Endothelial cell of umbilical vein (primary cell): ENCODE results near the gene MICALL1. TPM values are rescaled to one million over a fixed set of nuclear protein-coding genes. Genes with fewer than 3 reads are reported as not detected.

ENCODE experiments used
- BruUV-seq: library from RNA; stranded (reverse); fragments of 400-500 nt; replicated peaks from 2 replicates; lab custom pipeline; 2021; lab: Mats Ljungman, UMichigan
- CTCF ChIA-PET: fragments of 300-600, 350-600 bp; sonication (Branson Sonifier 250); formaldehyde crosslinking; loops from one replicate; lab custom pipeline; 2021; ENCODE audit warnings: antibody characterized with exemption, inconsistent platforms; lab: Charles Lee
- POLR2A ChIA-PET: fragments of 300-600, 350-600 bp; sonication (Branson Sonifier 250); formaldehyde crosslinking; loops from one replicate; lab custom pipeline; 2021; ENCODE audit warnings: antibody characterized with exemption, inconsistent platforms; lab: Charles Lee
- DNase-seq: peaks from one replicate; pipeline ENCODE4 v3.0.0-alpha.2; 2011; ENCODE audit warnings: low read depth, low spot score
- FAIRE-seq: peaks from 2 replicates; lab custom pipeline; 2011; peaks lifted over from hg19 to GRCh38; lab: Jason Lieb, UNC
- H2AFZ ChIP-seq: 2 replicates; pipeline ENCODE4 v1.6.0; 2012; ENCODE audit warnings: low read depth, low read length, control low read depth, inconsistent platforms
- H3K27ac ChIP-seq: 2 replicates; pipeline ENCODE4 v1.5.1; 2011; ENCODE audit warnings: low read depth, mild to moderate bottlenecking, control low read depth, low read length, moderate library complexity; ENCODE audit not compliant: insufficient read depth
- H3K27me3 ChIP-seq, 2 experiments: 2 replicates each; pipeline versions ENCODE4 v1.6.0 to v1.6.1; 2011; ENCODE audit warnings: low read length in 2 of 2, mixed read lengths in 1 of 2; ENCODE audit not compliant: control insufficient read depth in 2 of 2, insufficient read depth in 2 of 2
- H3K36me3 ChIP-seq, 2 experiments: 2 replicates in 1 of 2; 3 replicates in 1 of 2; pipeline ENCODE4 v1.5.1; 2011; ENCODE audit warnings: low read length in 2 of 2, mild to moderate bottlenecking in 1 of 2, moderate library complexity in 1 of 2; ENCODE audit not compliant: control insufficient read depth in 2 of 2, insufficient read depth in 2 of 2; ENCODE audit errors: extremely low read depth in 1 of 2
- H3K4me1 ChIP-seq: 3 replicates; pipeline ENCODE4 v1.5.1; 2011; ENCODE audit warnings: mild to moderate bottlenecking, low read length; ENCODE audit not compliant: control insufficient read depth, insufficient read depth; ENCODE audit errors: extremely low read depth
- H3K4me2 ChIP-seq: 2 replicates; pipeline ENCODE4 v1.6.1; 2011; ENCODE audit warnings: low read length, control low read depth, mixed read lengths; ENCODE audit not compliant: insufficient read depth
- H3K4me3 ChIP-seq, 3 experiments: fragments of 200-600 bp in 1 of 3; sonication (generic), shearing (Covaris generic) in 1 of 3; replicated peaks in 1 of 3; 2 replicates each; pipeline ENCODE4 v1.5.1; 2011 to 2016; ENCODE audit warnings: control low read depth in 3 of 3, low read length in 3 of 3, mild to moderate bottlenecking in 2 of 3, inconsistent platforms in 1 of 3, low read depth in 1 of 3, moderate library complexity in 1 of 3; ENCODE audit not compliant: insufficient read depth in 1 of 3
- H3K79me2 ChIP-seq: 2 replicates; pipeline ENCODE4 v1.6.0; 2012; ENCODE audit warnings: low read length, inconsistent platforms; ENCODE audit not compliant: control insufficient read depth, insufficient read depth
- H3K9ac ChIP-seq: replicated peaks from 2 replicates; pipeline ENCODE3; 2011; ENCODE audit warnings: low read length, control low read depth; ENCODE audit not compliant: insufficient read depth; ENCODE audit errors: extremely low read depth
- H3K9me1 ChIP-seq: replicated peaks from 3 replicates; pipeline ENCODE4 v1.6.0; 2011; ENCODE audit warnings: mild to moderate bottlenecking, low read length; ENCODE audit not compliant: control insufficient read depth, insufficient read depth; ENCODE audit errors: extremely low read depth
- H3K9me3 ChIP-seq: replicated peaks from 2 replicates; pipeline ENCODE4 v1.5.1; 2012; ENCODE audit warnings: low read length, inconsistent platforms; ENCODE audit not compliant: control insufficient read depth, insufficient read depth
- H4K20me1 ChIP-seq: replicated peaks from 2 replicates; pipeline ENCODE3; 2011; ENCODE audit warnings: mild to moderate bottlenecking, low read length; ENCODE audit not compliant: control insufficient read depth, insufficient read depth; ENCODE audit errors: extremely low read depth
- CTCF ChIP-seq, 2 donors: IDR thresholded peaks; 1 replicate in 1 of 2; 2 replicates in 1 of 2; pipeline ENCODE4 v1.5.1; 2011; ENCODE audit warnings: low read length in 2 of 2, mild to moderate bottlenecking in 2 of 2, moderate library complexity in 2 of 2, control low read depth in 1 of 2, inconsistent platforms in 1 of 2, low read depth in 1 of 2; ENCODE audit not compliant: insufficient read depth in 1 of 2; ENCODE audit errors: extremely low read depth in 1 of 2
- EZH2 ChIP-seq: IDR thresholded peaks from 2 replicates; pipeline ENCODE4 v1.6.1; 2012; ENCODE audit warnings: borderline replicate concordance, low read depth, mild to moderate bottlenecking, moderate library complexity, low read length, inconsistent platforms; ENCODE audit not compliant: severe bottlenecking
- GATA2 ChIP-seq: IDR thresholded peaks from 2 replicates; pipeline ENCODE4 v1.7.0; 2011; ENCODE audit warnings: low read depth, mild to moderate bottlenecking, moderate library complexity, mixed read lengths, low read length; ENCODE audit not compliant: insufficient read length, insufficient read depth
- JUN ChIP-seq: IDR thresholded peaks from 2 replicates; pipeline ENCODE4 v1.6.1; 2011; ENCODE audit warnings: borderline replicate concordance, low read depth; ENCODE audit not compliant: insufficient read length, insufficient read depth
- MAX ChIP-seq: IDR thresholded peaks from 2 replicates; pipeline ENCODE4 v1.6.1; 2011; ENCODE audit not compliant: insufficient read depth, insufficient read length
- MYC ChIP-seq: IDR thresholded peaks from one replicate; pipeline ENCODE4 v1.6.1; 2011; ENCODE audit warnings: mild to moderate bottlenecking, low read depth, low read length
- POLR2A ChIP-seq: IDR thresholded peaks from 2 replicates; pipeline ENCODE4 v1.6.1; 2012; ENCODE audit warnings: low read depth, mild to moderate bottlenecking, control low read depth, low read length
- dilution Hi-C: fragments of 300-500 bp; cut with MboI; formaldehyde crosslinking; loops from one replicate; pipeline ENCODE4 v1.15.0; 2019; ENCODE audit warnings: low sequenced_read_pairs; ENCODE audit not compliant: extremely low pct_ligation_motif_present
- intact Hi-C: fragments of 100-400 bp; cut with micrococcal nuclease; formaldehyde crosslinking; loops from one replicate; pipeline ENCODE4 v1.10.0; 2022
- polyA plus RNA-seq, 4 experiments: library from polyadenylated mRNA; depleted of rRNA in 3 of 4; stranded (reverse) in 3 of 4; unstranded in 1 of 4; fragments of >200 nt; gene quantifications; 2 replicates each; pipeline versions ENCODE4 v1.2.1 to v1.2.3, GENCODE V29; 2011 to 2012; ENCODE audit warnings: missing spikeins in 1 of 4
- total RNA-seq: library from RNA; stranded (reverse); gene quantifications from 2 replicates; pipeline ENCODE4 v1.2.3, GENCODE V29; 2021

MICALL1 gene
- total and polyA plus RNA-seq, 2 donors (not counting 3 experiments of a cell fraction or from before 2014, with no cell fraction given), result 23.9 to 66.9 TPM

GRCh38 chr22:37932401-37932800 is 26.3 kb downstream of the MICALL1 start:
- ChIA-PET POLR2A (no interaction called here), CTCF (interaction anchor here (2.3 to 4.7 kb wide), 3 partner anchors 27 to 114 kb away, joined by 17 to 48 read pairs (median 21); partner anchors contain the start of gene MICALL1)
- Histone ChIP-seq H4K20me1 (no peaks in the 10 kb centered on the region), H3K9ac (no peak overlapping the region), H3K27ac (no peak overlapping the region), H3K4me3 (no peak overlapping the region), H3K79me2 (no peaks in the 10 kb centered on the region), H3K9me3 (no peaks in the 10 kb centered on the region), H2AFZ (no peak overlapping the region), H3K4me1 (peaks cover 29% of the 10 kb centered on the region), H3K27me3 (no peaks in the 10 kb centered on the region), H3K9me1 (no peaks in the 10 kb centered on the region), H3K36me3 (peaks cover 0 to 26% of the 10 kb centered on the region in 2 experiments), H3K4me2 (no peak overlapping the region)
- dilution Hi-C loops, result no loop called here
- FAIRE-seq (no peak), DNase-seq (no peak)
- no peak for TF ChIP-seq GATA2
- no peak for TF ChIP-seq MYC
- TF ChIP-seq JUN, result no peak
- TF ChIP-seq MAX, result no peak
- TF ChIP-seq POLR2A, result no peak
- no peak for TF ChIP-seq CTCF (IDR thresholded peaks at IDR 0.05; ENCODE audit: extremely low read depth in 1 of 2, insufficient read depth in 1 of 2, low read depth in 1 of 2, low read length in 2 of 2)
- TF ChIP-seq EZH2, result no peak
- BruUV-seq, result no TSS peak
- intact Hi-C loops, result no loop called here
